Stimulated activated CD8-positive, alpha-beta memory T cell treated with anti-CD3 and anti-CD28 coated beads, Interleukin-15, amount 100 ng/mL, for 4 hours (primary cell): ENCODE measurements around the gene MKRN2.

Source experiments
- DNase-seq, 2 donors: peaks; one replicate each; pipeline ENCODE4 v3.0.0-alpha.2; 2020; ENCODE audit warnings: low read depth in 2 of 2

The MKRN2 gene

DNA sequence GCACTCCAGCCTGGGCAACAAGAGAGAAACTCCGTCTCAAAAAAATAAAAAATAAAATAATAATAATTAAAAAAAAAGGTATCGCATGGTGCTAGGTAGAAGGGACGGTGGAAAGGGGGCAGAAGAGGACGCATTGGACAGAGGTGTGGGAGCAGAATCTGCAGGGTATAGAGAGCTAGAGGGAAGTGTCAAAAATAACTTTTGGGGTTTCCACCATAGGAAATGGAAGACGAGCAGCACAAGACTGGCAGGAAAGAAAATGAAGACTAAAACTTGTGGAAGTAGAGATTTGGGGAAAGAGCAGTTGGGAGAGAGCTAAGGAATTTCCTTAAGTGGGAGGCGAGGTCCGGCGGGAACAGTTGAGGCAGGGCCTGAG, 585 bp upstream of the MKRN2 start:
- no peak for DNase-seq

DNA sequence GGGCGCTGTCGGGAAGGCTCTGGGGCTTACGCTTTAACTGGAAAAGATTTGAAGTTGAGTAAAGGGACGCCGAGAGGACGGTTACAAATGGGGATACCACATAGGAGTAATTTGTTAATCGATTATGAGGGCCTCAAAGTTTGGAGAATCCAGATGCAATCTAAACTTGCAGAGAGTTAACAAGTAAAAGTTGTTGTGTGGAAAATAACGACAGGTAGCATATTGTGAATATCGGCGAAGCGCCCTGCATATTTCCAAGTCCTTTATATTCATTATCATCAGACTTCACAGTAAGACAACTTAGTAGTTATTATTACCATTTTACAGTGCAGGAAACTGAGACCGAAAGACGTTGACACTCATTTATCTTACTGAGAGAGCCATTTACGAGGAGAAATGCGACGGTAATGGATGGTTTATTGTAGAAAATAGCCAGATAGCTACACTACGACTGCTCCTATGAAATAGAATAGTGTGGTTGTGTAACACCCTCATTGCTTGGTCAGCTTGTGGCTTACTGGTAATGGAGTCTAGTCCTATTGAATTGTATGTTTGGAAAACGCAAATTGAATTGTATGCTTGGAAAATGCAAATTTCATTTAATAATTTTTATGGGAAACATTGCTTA, 700 bp downstream of the MKRN2 start:
- DNase-seq = no peak

DNA sequence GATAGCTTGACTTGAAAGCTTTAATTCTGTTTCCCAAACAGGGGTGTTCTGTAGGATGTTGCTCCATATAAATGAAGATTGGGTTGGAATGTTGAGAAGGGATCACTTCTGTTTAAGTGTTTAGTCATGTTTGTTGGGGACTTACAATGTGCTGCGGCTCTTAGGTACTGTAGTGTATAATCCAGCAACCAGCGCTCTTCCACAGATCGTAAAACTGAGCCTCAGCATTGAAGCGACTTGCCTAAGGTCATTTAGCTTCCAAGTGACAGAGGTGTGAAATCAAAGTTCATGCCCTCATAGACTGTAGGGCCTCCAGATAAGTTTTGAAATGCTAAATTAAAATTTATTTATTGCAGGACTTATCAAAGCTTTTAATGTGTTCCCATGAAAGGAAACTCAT, 1.8 kb downstream of the MKRN2 start:
- no peak for DNase-seq

DNA sequence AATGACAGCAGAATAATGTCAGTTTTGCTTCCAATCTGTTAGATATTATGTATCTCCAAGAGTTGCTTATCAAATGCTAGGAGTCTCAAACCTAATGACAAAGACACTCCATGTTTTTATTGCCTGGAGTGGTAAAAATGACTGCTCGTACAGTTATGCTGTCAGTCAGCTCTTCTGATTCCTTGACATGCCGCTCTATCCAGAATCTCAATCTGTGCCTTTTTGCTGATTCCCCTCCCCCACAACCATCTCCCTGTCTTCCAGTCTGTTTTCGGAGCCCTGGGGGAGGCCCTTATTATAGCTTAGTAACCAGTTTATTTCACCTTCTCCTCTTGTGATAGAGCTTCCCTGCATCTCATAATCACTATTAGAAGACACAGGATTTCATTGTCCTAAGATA, 2.6 kb downstream of the MKRN2 start:
- no peak for DNase-seq

DNA sequence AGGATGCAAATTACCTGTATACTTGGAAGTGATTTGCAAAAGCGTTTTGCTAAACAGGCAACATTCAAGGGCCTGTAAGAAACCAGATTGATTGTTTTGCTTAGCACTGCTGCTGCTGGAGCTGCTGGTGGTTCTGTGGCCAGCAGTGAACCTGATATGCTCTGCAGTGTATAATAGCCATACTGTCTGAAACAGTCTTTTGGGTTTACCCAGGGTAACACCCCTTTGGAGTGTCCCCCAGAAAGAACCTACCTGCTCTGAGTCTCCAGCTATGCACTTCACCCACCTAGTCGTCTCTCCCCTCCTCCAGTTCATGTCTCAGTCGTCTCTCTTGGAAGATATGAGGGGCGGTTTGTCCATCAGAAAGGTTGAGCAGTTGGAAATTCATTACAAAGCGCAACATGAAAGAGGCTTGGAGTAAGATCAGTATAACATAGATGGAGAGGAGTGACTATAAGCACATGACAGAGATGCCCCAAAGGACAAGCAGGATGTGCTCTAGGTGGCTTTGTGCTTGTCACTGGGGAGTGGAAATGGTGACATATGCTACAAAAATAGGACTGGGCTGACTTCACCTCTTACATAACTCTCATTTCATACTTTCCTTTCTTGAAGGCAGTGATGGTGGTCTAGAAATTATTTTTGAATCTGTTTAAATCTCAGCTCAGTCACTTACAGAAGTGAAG, 3.8 kb downstream of the MKRN2 start:
- no peak for DNase-seq

DNA sequence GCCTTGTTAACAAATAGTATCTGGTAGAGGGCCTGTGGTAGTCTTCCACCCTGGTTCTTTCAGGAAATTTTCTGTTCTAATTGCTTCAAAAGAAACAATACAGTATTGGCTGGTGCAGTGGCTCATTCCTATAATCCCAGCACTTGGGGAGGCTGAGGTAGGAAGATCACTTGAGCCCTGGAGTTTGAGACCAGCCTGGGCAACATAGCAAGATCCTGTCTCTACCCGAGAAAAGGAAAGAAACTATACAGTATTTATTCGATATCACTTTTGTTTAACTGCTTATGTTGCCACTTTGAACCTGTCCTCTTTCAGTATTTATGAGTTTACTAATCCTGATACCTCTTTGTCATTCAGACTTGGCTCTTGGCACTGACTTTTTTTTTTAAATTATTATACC, 4.5 kb downstream of the MKRN2 start:
- no peak for DNase-seq

DNA sequence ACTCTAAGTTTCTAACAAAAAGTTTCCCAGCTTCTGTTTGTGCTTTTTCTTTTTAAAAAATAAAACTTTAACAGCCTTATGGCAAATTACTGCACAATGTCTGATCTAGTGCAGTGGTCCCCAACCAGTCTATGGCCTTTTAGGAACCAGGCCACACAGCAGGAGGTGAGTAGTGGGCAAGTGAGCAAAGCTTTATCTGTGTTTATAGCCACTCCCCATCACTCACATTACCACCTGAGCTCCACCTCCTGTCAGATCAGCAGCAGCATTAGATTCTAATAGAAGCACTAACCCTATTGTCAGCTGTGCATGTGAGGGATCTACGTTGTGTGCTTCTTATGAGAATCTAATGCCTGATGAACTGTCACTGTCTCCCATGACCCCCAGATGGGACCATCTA, 5.6 kb downstream of the MKRN2 start:
- DNase-seq = no peak

DNA sequence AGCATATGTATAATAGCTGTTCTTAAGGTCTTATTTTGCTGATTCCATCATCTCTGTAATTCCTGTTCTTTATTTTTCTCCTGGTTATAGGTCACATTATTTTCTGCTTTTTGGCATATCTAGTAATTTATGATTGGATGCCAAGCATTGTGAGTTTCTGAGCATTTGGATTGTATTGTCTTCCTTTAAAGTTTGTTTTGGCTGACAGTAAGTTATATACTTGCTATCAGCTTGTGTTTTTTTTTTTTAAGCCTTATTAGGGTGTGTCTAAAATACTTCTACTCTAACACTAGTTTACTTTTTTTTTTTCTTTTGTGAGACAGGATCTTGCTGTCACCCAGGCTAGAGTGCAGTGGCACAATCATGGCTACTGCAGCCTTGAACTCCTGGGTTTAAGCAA, 10.1 kb downstream of the MKRN2 start:
- no peak for DNase-seq

DNA sequence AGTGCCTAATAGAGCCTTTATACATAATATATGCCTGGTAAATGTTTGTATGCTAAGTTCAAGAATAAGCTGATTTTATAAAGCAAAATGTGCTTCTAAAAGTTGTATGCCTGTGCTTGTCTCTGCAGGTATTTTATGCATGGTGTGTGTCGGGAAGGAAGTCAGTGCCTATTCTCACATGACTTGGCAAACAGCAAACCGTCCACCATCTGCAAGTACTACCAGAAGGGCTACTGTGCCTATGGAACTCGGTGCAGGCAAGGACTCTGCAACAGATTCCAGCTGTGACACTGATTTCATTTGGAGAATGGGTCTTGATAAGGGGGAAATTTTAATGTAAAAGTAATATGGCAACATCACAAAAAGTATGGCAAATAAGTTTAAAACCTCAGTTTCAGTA, 11.9 kb downstream of the MKRN2 start:
- DNase-seq = no peak

DNA sequence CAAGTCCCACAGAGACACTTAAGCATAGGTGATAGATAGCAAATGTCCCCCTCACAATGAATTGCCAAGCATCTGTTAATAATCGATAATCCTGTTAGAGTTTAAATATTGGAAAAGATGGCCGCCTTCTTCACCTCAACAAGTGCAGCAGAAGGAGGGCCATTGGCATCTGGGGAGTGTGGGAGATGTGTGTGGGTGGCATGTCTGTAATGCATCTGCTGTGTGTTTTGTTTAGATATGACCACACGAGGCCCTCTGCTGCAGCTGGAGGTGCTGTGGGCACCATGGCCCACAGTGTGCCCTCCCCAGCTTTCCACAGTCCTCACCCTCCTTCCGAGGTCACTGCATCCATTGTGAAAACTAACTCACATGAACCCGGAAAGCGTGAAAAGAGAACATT, 12.9 kb downstream of the MKRN2 start:
- DNase-seq = no peak

DNA sequence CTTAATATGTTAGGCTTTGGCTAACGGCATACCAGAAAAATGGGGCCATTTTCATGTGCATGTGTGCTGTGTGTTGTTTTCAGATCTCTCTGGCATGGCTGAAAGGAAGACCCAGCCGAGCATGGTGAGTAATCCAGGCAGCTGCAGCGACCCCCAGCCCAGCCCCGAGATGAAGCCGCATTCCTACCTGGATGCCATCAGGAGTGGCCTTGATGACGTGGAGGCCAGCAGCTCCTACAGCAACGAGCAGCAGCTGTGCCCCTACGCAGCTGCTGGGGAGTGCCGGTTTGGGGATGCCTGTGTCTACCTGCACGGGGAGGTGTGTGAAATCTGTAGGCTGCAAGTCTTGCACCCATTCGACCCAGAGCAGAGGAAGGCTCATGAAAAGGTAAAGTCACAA, 15.1 kb downstream of the MKRN2 start:
- no peak for DNase-seq

DNA sequence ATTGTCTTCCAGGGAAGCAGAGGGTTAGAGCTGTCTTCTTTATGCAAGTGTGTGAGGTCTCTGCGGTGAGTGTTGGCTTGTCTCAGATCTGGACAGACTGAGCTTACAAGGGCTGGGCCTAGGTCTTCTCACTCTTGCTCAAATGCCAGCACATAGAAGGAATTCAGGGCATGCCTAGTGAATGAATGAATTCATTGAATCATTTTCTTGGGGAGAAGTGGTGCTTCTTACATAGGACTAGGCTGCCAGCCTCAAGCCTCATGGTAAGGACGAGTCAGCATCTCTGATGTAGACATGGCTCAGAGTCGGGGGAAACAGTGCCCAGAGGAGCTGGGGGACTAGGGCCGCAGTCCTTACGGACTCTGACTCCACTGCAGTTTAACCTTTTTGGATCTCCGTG, 17.2 kb downstream of the MKRN2 start:
- DNase-seq = no peak

DNA sequence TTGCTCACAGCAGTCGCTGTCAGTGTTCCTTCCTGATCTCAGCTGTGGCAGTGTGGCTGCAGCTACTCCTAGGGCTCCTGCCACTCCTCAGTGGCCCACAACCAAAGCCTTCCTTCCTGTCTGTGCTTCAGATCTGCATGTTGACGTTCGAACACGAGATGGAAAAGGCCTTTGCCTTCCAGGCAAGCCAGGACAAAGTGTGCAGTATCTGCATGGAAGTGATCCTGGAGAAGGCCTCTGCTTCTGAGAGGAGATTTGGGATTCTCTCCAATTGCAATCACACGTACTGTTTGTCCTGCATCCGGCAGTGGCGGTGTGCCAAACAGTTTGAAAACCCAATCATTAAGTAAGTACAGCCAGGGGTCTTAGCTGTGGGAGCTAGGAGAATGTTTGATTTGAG, 17.8 kb downstream of the MKRN2 start:
- no peak for DNase-seq

DNA sequence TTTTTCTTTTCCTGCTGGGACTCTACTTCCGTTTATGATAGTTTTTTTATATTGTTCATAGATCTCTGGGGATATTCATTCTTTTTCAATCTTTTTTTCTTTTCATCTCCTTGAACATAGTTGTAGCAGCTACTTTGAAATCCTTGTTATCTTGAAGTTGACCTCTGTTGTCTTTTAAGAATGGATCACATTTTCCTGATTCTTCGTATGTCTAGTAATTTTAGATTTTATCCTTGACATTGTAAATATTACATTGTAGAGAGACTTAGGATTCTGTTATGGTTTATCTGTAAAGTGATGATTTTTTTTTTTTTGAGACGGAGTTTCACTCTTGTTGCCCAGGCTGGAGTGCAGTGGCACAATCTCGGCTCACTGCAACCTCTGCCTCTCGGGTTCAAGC, 20.5 kb downstream of the MKRN2 start:
- no peak for DNase-seq

DNA sequence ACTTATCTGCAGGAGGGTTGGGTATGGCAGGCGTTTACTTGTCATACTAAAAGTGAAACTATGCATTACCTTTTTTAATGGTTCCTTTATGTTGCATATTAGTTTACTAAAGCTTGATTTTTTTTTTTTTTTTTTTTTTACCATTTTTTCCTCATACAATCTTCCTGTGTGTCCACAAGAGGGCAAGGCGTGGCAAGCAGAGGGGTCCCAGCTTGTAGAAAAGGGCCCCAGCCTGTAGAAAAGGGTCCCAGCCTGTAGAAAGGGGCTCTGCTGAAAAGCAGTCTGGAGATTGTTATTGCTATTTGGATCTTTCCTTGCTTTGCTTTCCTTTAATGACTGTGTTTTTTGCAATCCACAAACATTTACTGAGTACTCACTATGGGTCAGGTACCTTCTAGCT, 21.9 kb downstream of the MKRN2 start:
- no peak for DNase-seq

DNA sequence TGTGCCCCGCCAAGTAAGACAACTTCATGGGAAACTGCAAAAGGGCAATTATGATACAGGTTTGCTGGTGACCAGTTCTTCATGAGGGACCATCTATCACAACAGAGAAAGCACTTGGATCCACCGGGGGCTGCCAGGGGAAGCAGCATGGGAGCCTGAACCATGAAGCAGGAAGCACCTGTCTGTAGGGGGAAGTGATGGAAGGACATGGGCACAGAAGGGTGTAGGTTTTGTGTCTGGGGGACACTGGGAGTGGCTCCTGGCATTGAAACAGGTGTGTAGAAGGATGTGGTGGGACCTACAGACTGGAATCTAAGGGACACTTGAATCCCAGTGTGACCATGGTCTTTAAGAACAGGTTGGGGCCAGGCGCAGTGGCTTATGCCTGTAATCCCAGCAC, 22.6 kb downstream of the MKRN2 start:
- DNase-seq = no peak

DNA sequence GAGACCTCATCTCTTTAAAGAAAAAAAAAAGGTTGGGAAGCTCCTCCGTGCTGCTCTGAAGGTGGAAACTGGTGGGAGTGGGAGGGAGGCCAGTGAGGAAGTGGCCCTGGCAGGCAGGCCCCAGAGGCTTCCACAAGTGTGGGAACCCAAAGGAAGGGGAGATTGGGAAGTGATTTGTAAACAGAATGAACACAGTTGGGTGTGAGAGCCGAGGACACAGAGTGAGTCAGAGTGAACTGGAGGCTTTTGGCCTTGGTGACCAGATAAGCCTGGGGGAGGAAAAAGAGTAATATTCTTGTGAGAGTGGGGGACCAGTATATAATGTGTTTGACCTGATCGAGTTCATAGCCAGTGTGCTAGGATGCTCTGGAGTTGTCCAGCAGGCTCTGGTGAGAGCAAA, 23.0 kb downstream of the MKRN2 start:
- DNase-seq = no peak

DNA sequence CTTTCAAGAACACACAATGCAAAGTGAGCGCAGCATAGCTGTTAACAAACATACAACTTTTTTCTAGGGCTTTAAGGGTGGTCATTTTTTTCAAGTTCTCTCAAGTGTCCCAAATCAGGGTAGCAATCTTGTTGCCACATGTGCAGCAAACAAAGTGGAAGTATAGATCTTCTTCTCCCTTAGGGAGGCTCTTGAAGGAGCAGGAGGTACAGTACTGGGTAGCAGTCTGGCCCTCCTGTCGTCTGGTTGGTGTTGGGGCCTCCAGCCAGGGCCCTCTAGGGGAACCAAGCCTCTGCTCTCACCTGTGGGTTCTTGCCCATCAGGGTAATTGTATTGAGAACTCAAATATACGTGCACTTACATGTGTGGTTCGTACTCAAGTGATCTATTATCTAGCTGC, 25.8 kb downstream of the MKRN2 start:
- DNase-seq = no peak

DNA sequence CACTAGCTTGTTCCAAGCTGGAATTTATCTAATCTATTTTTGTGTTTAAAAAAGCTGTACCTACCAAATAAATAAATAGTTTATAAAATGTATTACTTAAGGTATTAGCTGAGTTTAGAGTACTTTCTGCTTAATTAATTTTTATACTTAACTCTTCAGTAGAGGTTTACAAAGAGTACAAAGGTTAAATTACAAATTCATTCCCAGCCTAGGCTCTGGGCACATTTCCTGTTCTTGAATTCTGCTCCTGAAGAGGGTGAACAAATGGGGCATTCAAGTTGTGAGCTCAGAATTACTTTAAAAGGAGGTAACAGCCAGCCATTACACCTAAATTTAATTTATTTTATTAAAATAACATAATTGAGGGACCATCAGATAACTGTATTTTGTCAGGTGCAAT, 26.4 kb downstream of the MKRN2 start:
- no peak for DNase-seq

DNA sequence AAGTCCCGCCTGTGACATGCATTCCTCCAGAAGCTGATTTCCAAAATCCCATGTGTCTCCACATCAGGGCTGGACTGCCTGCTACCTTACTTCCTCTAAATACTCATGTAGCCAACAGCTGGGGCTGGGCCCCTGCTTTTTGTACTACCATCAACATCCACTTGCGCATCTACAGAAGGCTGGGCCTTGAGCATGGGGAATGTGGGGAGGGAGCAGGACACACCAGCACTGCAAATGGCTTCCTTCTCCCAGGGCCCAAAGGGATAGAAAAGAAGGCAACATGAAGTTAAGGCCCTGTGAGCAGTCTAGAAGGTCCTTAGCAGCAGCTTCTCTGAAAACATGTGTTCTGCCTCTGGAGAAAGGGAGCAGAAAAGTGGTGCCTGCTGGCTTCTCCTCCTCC, 27.2 kb downstream of the MKRN2 start:
- no peak for DNase-seq

DNA sequence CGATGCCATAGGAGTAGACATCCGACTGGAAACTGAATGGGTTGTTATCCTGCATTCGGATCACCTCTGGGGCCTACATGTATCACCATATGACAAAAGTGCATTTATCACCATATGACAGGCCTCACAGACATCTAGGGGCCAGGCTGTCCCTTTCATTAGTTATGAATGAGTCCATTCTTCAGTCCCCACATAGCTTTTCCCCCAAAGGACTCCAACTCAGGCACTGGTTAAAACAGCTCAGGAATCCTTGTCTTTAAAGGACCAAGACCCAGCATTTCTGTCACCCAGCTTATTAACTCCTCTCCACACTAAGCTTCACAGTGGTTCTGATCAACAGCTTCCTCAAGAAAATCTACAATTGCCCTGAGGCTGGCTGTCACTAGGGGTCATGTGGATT, 28.3 kb downstream of the MKRN2 start:
- no peak for DNase-seq

DNA sequence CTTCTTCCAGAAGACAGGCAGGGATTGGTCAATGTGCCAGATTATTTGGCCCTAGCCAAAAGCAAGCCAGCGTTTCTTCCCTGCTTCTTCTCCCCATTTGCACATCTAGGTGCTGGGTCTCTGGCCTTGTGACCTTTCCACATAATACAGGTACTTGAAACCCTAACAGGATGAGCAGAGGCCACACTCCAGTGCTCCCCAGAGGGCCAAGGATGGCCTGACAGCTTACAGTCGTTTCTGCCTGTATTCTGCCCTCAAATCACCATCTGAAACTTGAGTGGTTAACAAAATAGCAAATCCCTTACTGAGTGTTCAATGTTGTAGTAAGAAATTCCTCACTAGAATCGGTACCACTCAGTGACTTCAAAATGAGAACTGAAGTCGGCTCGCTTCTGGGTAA, 29.1 kb downstream of the MKRN2 start:
- DNase-seq = no peak

DNA sequence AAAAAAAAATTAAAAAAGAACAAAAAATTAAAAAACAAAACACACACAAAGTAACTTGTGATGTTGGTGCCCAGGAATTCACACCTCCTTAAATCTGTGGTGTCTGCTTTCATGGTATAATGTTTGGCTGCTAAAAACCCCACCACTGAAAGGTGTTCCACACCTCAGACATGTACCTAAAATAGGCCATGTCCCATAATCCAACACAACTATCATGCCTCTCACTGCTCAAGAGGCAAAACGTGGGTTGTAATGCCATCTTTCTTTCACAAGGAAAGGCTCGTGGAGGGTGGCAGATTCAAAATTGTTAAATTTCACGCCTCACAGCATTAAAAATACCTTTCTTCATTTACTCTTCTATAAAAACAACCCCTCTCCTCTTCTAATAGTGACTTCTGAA, 29.5 kb downstream of the MKRN2 start:
- no peak for DNase-seq
